Heart left ventricle (tissue), 13 donors: ENCODE measurements around the gene ITGB4.

Experiments
- POLR2A ChIP-seq, 2 donors: fragments of 450-650 bp; IDR thresholded peaks; one replicate each; pipeline ENCODE4 v1.6.1; 2017; ENCODE audit warnings: antibody characterized with exemption in 2 of 2, mild to moderate bottlenecking in 2 of 2, moderate library complexity in 2 of 2
- TF ChIP-seq, protein P1 (sequence below), 12 donors: fragments of 200-600 bp; sonication (generic) in 4 of 12; IDR thresholded peaks; one replicate each; pipeline versions ENCODE4 v1.5.0 to v1.8.0; 2018 to 2022; ENCODE audit warnings: antibody characterized with exemption in 12 of 12, mild to moderate bottlenecking in 5 of 12
- donor health status: ischemic (EF 13 %, LVEDD 7.1; RV severe dilation, severe dysfunction).
- donor health status: DM: no; HTN: yes; CAD: no.
- donor health status: DM: no; HTN: no; CAD: no.
- donor health status: ischemic (EF 25% LVEDD 6.9; RV normal size, moderate dysfunction).
- donor health status: ischemic (EF 25% LVEDD 5.7; RV mildly dilated, moderate dysfunction).
- donor health status: ischemic (EF 35%, LVEDD 5.7; RV mildly dilated, moderate dysfunction).
- donor health status: nonischemic (EF 11% LVEDD 7.7; RV severe dilation, severe dysfunction).
- donor health status: DM: yes; HTN: yes; CAD: no.
- donor health status: PGD.
- donor health status: ischemic (EF 29% LVEDD 5.4; RV normal size, mild dysfunction).
- donor health status: nonischemic (EF 23%, LVEDD 6.1; RV moderate dilation, normal function).

DNA sequence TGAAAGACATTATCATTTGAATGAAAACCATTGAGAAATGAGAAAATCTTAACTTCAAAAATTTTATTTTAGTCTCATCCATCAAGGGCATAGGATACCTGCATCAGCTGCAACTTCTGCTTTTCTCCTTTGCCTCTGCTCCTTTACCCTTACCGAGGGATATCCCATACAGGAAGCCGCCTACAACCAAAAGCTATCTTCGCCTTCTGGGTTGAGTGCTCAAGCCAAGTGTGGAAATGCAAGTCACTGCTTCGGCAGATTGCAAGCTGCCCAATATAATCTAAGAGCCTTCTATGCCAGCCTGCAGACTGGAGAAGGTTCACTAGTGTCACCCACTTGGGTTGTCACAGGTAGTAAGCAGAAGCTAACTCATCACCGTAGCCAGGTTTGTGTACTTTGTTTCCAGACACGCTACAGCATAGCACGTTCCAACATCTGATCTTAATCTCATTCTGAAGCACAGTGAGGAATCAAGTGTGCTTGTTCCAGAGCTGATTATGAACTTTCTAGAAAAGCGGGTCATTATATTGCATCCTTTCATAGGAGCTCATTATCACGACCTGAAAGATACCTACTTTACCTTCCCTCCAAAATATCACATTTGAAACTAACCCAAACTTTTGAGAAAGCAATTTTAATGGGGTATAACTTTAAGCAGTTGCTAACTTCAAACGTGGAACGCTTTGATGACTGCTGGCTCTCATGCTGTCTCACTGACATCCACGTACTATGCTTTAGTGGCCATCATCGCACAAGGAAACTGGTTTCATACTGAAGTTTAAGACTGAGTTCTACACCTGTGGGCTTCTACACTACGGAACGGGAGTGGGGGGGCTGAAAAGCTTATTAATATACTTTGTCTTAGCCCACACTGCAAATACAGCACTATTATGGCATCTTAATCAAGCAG lies 55.4 kb downstream of the ITGB4 start:
- TF ChIP-seq, protein P1, sequence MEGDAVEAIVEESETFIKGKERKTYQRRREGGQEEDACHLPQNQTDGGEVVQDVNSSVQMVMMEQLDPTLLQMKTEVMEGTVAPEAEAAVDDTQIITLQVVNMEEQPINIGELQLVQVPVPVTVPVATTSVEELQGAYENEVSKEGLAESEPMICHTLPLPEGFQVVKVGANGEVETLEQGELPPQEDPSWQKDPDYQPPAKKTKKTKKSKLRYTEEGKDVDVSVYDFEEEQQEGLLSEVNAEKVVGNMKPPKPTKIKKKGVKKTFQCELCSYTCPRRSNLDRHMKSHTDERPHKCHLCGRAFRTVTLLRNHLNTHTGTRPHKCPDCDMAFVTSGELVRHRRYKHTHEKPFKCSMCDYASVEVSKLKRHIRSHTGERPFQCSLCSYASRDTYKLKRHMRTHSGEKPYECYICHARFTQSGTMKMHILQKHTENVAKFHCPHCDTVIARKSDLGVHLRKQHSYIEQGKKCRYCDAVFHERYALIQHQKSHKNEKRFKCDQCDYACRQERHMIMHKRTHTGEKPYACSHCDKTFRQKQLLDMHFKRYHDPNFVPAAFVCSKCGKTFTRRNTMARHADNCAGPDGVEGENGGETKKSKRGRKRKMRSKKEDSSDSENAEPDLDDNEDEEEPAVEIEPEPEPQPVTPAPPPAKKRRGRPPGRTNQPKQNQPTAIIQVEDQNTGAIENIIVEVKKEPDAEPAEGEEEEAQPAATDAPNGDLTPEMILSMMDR (IDR thresholded peaks at IDR 0.05): no peak
- TF ChIP-seq POLR2A (IDR thresholded peaks at IDR 0.05): no peak
